ENCODE data around the gene ATF7IP2.

The ATF7IP2 gene

DNA sequence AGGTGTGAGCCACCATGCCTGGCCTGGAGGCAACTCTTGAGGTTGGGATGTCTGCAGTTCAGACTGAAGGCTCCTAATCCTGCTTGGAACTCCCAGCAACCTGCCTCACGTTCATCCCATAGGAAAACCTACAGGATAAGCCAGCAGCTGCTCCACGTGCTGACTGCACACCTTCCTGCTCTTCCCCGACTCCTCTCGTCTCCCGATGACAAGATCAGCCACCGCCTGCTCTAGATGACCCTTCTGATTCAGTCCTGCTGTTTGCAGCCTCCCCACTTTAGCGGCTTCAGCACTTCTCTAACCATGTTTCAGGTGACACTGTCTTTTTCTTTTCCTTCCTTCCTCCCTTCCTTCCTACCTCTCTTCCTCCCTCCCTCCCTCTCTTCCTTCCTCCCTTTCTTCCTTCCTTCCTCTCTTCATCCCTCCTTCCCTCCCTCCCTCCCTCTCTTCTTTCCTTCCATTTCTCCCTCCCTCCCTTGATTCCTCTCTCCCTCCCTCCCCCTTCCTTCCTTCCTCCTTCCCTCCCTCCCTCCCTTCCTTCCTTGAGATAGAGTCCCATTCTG lies 132.7 kb downstream of the ATF7IP2 start:
- DNase-seq, result no peak

DNA sequence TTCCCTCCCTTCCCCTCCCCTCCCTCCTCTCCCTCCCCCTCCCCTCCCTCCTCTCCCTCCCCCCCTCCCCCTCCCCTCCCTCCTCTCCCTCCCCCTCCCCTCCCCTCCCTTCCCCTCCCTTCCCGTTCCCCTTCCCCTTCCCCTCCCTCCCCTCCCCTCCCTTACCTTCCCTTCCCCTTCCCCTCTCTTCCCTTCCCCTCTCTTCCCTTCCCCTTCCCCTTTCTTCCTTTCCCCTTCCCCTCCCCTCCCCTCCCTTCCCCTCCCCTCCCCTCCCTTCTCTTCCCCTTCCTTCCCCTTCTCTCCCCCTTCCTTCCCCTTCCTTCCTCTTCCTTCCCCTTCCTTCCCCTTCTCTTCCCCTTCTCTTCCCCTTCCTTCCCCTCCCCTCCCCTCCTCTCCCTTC lies 133.4 kb downstream of the ATF7IP2 start:
- DNase-seq, result no peak

GRCh38 chr16:10519929-10520868 lies 134.3 kb downstream of the ATF7IP2 start:
- DNase-seq, result no peak

- DNase-seq, result no peak
Measured at GRCh38 chr16:10520869-10521578, 135.2 kb downstream of the ATF7IP2 start.

- DNase-seq, result peak; percentile 15
Measured at GRCh38 chr16:10521681-10522274, 135.9 kb downstream of the ATF7IP2 start.

- no peak for DNase-seq
Measured at GRCh38 chr16:10522966-10523365, 137.1 kb downstream of the ATF7IP2 start.

GRCh38 chr16:10525214-10525825 lies 139.5 kb downstream of the ATF7IP2 start:
- no peak for DNase-seq

DNA sequence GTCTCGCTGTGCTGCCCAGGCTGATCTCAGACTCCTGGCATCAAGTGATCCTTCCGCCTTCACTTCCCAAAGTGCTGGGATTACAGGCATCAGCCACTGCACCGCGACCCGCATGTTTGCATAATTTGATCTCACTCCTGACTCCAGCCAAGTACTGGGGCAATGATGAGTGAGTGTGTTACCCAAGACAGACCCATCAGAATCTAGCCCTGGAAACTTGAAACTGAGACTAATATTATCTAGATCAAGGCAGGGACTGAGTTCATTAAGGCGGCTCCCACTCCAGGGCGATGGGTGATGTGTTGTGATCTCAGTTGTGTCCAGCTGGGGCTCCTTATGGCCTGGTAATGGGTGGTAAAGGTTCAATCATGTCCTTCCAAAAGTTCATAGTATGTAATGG lies 141.1 kb downstream of the ATF7IP2 start:
- no peak for DNase-seq

DNA sequence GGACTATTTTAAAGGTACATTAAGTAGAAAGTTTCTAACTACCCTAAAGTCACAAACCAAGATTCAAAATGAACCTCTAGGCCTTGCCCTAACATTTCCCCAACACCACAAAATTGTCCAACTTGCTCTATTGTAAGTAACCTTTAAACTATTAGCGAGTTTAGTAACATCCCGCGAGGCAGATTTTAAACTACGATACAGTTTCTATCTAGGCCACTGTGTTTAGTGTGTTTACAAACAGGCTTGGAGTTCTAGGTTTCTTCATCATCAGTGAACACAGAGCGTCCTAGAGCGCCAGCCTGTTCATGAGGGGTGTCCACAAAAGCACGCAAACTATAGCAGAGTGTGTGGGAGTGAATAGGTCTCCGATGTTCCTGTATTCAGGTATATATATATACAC lies 142.8 kb downstream of the ATF7IP2 start:
- DNase-seq, result no peak

DNA sequence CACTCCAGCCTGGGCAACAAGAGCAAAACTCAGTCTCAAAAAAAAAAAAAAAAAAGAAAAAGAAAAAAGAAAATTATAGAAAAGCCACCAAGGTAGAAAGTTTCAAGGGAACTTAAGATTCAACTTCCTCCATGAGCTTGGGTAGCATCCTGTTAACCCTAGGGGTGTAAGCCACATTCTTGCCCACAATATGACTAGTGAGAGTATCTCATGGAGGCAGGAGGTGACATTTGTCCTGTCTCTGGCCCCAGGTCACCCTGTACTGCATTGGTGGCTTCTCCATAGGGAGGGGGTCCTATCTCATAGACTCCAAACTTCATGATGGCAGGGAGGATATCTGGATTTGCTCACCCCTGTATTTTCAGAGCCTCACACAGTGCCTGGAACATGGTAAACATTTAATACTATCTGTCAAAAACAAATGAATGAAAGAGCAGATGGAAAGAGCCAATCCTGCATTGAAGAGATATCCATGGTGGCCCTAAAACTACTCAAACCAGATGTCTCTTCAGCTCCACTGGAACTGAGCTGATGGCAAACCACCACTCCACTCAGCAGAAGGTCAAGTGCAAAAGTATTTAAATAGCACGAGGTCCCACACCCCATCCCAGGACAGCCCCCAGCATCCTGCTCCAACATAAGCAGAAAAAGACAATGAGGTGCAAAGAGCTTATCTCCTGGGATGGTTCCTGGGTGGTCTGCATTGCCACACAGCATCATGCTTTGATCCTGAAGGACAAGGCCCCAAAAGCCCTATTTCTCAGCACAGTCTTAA lies 144.2 kb downstream of the ATF7IP2 start:
- no peak for DNase-seq

GRCh38 chr16:10530685-10531084 lies 144.8 kb downstream of the ATF7IP2 start:
- no peak for DNase-seq

GRCh38 chr16:10531582-10531981 lies 145.7 kb downstream of the ATF7IP2 start:
- DNase-seq, result no peak
